GM18909 (cell line): Measurements from ENCODE around the gene KCNE2.
"Not testable (repeated sequence)": the region's sequence is repeated elsewhere in the genome, so short reads cannot be mapped to it uniquely, and the experiment has no call there.

Experiments used
- ATAC-seq: cut with Tn5 transposase; IDR thresholded peaks from one replicate; pipeline ENCODE4 v1.9.1; 2021; ENCODE audit warnings: mild to moderate bottlenecking; ENCODE audit not compliant: unreplicated experiment, poor library complexity

The KCNE2 gene

DNA sequence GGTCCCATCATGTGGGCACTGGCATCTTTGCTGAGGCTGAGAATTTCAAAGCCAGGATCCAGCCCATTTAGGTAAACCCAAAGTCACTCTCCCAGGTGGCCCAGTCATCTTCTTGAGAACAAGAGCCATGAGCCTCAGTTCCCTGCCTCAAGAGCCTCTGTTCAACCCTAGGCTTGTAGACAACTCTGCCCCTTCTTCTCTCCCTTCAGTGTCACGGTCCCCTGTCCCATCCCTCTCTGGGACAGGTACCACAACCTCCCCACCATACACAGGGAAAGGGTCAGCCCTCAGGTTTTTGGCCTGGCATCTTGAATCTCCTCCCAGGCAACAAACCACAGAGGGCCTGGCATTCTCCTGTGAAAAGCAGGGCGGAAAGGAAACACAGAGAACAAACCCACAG is 41.9 kb downstream of the KCNE2 start:
- not testable (repeated sequence) for ATAC-seq

DNA sequence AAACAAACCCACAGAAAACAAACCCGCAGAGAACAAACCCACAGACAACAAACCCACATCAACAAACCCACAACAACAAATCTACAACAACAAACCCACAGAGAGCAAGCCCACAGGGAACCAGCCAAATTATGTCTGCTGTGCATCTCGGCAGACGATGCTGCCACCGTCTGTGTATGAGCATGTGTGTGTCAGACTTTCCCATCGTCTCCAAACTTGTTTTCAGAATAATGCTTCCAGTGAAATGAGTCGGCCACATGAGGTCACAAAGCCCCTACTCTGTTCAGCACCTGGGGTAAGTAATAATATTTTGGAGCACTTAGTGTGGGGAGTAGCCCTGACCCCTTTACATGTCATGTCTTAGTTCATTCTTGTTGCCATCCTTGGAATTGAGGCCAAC is 42.3 kb downstream of the KCNE2 start:
- ATAC-seq = not testable (repeated sequence)

DNA sequence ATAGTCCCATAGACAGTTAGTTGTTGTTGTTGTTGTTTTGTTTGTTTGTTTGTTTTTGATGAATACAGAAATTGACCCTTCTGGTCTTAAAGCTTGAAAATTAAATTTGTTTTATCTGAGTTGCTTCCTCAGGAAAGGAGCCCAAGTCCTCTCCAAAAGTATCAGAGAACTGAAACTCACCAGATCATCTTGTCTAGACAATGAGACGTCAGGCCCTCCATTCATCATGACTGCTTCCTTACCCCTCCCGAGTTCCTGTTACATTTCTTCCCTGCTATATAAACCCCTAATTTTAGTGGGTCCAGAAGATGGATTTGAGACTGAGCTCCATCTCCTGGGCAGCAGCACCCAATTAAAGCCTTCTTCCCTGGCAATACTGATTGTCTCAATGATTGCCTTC is 42.9 kb downstream of the KCNE2 start:
- not testable (repeated sequence) for ATAC-seq

DNA sequence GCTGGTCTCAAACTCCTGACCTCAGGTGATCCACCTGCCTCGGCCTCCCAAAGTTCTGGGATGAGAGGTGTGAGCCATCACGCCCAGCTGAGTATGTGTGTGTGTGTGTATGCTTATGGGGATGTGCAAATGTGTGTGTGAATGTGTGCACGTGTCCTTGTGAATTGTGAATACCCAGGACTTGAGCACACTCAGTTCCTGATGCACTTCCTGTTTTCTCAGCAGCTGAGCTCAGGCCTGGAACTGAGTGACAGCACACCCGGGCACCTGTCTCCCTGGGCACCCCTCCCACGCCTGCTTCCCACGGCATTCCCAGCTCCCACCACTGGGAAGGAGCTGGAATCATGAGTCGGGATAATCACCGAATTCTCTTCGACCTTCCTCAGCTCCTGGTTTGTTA is 43.5 kb downstream of the KCNE2 start:
- ATAC-seq = not testable (repeated sequence)

DNA sequence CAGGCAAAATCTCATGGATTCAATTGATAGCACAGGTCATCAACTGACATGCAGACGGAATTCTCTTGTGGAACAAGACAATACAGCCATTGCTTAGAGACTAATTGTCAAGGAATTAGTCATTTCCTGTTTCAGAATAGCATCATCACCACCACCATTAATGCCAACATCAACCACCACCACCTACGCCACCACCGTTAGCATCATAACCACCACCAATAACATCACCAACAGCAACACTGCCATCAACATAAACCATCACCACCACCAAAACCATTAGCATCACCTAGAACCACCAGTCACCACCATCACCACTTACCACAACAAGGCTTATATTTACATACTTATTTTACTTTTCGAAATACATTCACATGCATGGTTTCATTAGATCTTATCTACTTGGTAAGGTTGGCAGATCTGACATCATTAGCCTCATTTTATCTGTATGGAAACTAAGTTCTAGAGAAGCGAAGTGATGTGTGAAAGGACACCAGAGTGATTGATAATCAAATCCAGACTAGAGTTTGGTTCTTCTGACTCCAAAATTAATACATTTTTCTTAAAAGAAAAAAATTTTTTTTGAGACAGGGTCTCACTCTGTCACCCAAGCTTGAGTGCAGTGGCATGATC is 53.8 kb downstream of the KCNE2 start:
- ATAC-seq = not testable (repeated sequence)
